Liver (tissue), 9 donors: ENCODE results near the gene CRYL1. TPM values are rescaled to one million over a fixed set of nuclear protein-coding genes. Genes with fewer than 3 reads are reported as not detected.
A peak's percentile ranks its signal among the peaks of the same experiment; 100 is the strongest.

Source experiments
- DNase-seq: peaks from one replicate; pipeline ENCODE4 v3.0.0-alpha.2; 2017; ENCODE audit warnings: low spot score
- H3K27ac ChIP-seq, 2 donors: one replicate each; pipeline ENCODE4 v1.7.0; 2013; ENCODE audit warnings: inconsistent platforms in 2 of 2, low read length in 2 of 2, control low read depth in 1 of 2, low read depth in 1 of 2, mild to moderate bottlenecking in 1 of 2
- H3K27me3 ChIP-seq, 4 donors: one replicate each; pipeline versions ENCODE4 v1.6.1 to v1.7.0; 2013; ENCODE audit warnings: low read length in 3 of 4, inconsistent platforms in 1 of 4, mild to moderate bottlenecking in 1 of 4, moderate library complexity in 1 of 4; ENCODE audit not compliant: control insufficient read depth in 4 of 4, insufficient read depth in 4 of 4
- H3K36me3 ChIP-seq, 4 donors: one replicate each; pipeline versions ENCODE4 v1.6.1 to v1.7.0; 2013; ENCODE audit warnings: low read length in 3 of 4, mild to moderate bottlenecking in 3 of 4, low read depth in 1 of 4, moderate library complexity in 1 of 4; ENCODE audit not compliant: control insufficient read depth in 4 of 4, insufficient read depth in 3 of 4
- H3K4me1 ChIP-seq, 4 donors: one replicate each; pipeline versions ENCODE4 v1.6.1 to v1.7.0; 2013; ENCODE audit warnings: low read length in 3 of 4, mild to moderate bottlenecking in 3 of 4, moderate library complexity in 1 of 4; ENCODE audit not compliant: control insufficient read depth in 4 of 4, insufficient read depth in 4 of 4
- H3K4me3 ChIP-seq, 3 donors: one replicate each; pipeline versions ENCODE4 v1.6.1 to v1.7.0; 2013; ENCODE audit warnings: low read length in 3 of 3, control low read depth in 1 of 3, low read depth in 1 of 3, mild to moderate bottlenecking in 1 of 3
- H3K9ac ChIP-seq, 2 donors: one replicate each; pipeline ENCODE4 v1.7.0; 2013; ENCODE audit warnings: low read length in 2 of 2, mild to moderate bottlenecking in 2 of 2, moderate library complexity in 2 of 2, control low read depth in 1 of 2, low read depth in 1 of 2
- H3K9me3 ChIP-seq, 4 donors: one replicate each; pipeline versions ENCODE4 v1.6.1 to v1.7.0; 2013; ENCODE audit warnings: low read length in 3 of 4; ENCODE audit not compliant: control insufficient read depth in 4 of 4
- ATF3 ChIP-seq: IDR thresholded peaks from 2 replicates; pipeline ENCODE4 v1.6.1; 2016; ENCODE audit warnings: antibody characterized with exemption
- CTCF ChIP-seq: fragments of 150-350 bp; IDR thresholded peaks from 2 replicates; pipeline ENCODE4 v1.5.1; 2017; ENCODE audit warnings: improper control_type of control experiment, low read depth, low read length; ENCODE audit not compliant: missing input control
- EGR1 ChIP-seq, 2 donors: IDR thresholded peaks; 2 replicates each; pipeline ENCODE4 v1.6.1; 2016 to 2018; ENCODE audit warnings: antibody characterized with exemption in 2 of 2, low read depth in 2 of 2
- FOXA1 ChIP-seq: IDR thresholded peaks from 2 replicates; pipeline ENCODE4 v1.6.1; 2016; ENCODE audit warnings: antibody characterized with exemption
- FOXA2 ChIP-seq: IDR thresholded peaks from 2 replicates; pipeline ENCODE4 v1.6.1; 2016; ENCODE audit warnings: antibody characterized with exemption
- GABPA ChIP-seq, 2 donors: IDR thresholded peaks in 1 of 2; conservative IDR thresholded peaks in 1 of 2; 2 replicates each; pipeline ENCODE4 v1.6.1; 2016; ENCODE audit warnings: antibody characterized with exemption in 2 of 2, mild to moderate bottlenecking in 1 of 2, moderate library complexity in 1 of 2
- HNF4A ChIP-seq, 2 donors: conservative IDR thresholded peaks; 2 replicates each; pipeline ENCODE4 v1.6.1; 2016; ENCODE audit warnings: antibody characterized with exemption in 2 of 2, mild to moderate bottlenecking in 2 of 2
- HNF4G ChIP-seq: IDR thresholded peaks from 2 replicates; pipeline ENCODE4 v1.6.1; 2016; ENCODE audit warnings: antibody characterized with exemption
- JUND ChIP-seq, 2 donors: IDR thresholded peaks; 2 replicates each; pipeline ENCODE4 v1.6.1; 2016; ENCODE audit warnings: antibody characterized with exemption in 2 of 2
- MAX ChIP-seq: IDR thresholded peaks from 2 replicates; pipeline ENCODE4 v1.6.1; 2016; ENCODE audit warnings: antibody characterized with exemption
- NR2F2 ChIP-seq: IDR thresholded peaks from 2 replicates; pipeline ENCODE4 v1.6.1; 2016; ENCODE audit warnings: antibody characterized with exemption
- RAD21 ChIP-seq, 2 donors: IDR thresholded peaks; 2 replicates each; pipeline ENCODE4 v1.6.1; 2016; ENCODE audit warnings: antibody characterized with exemption in 2 of 2, mild to moderate bottlenecking in 2 of 2
- REST ChIP-seq: IDR thresholded peaks from 2 replicates; pipeline ENCODE4 v1.6.1; 2016; ENCODE audit warnings: antibody characterized with exemption, mild to moderate bottlenecking
- RXRA ChIP-seq, 2 donors: IDR thresholded peaks; 2 replicates each; pipeline ENCODE4 v1.6.1; 2017 to 2018; ENCODE audit warnings: antibody characterized with exemption in 2 of 2, mild to moderate bottlenecking in 1 of 2
- SP1 ChIP-seq: IDR thresholded peaks from 2 replicates; pipeline ENCODE4 v1.6.1; 2018; ENCODE audit warnings: antibody characterized with exemption, mild to moderate bottlenecking
- TAF1 ChIP-seq: conservative IDR thresholded peaks from 2 replicates; pipeline ENCODE4 v1.6.1; 2016; ENCODE audit warnings: antibody characterized with exemption, mild to moderate bottlenecking
- YY1 ChIP-seq: IDR thresholded peaks from 2 replicates; pipeline ENCODE4 v1.6.1; 2016; ENCODE audit warnings: antibody characterized with exemption, mild to moderate bottlenecking
- ZBTB33 ChIP-seq: IDR thresholded peaks from 2 replicates; pipeline ENCODE4 v1.6.1; 2016; ENCODE audit warnings: antibody characterized with exemption
- WGBS: extraction: QIAGEN DNeasy Blood & Tissue Kit; methylation state at CpG from one replicate; pipeline ENCODE4 v1.1.7; 2013; 5-methylcytosine and 5-hydroxymethylcytosine counted together
- polyA plus RNA-seq, 2 donors: library from polyadenylated mRNA; stranded (reverse) in 1 of 2; unstranded in 1 of 2; fragments of 200-250 nt in 1 of 2; fragments of >200 nt in 1 of 2; fragmentation: Nextera tagmentation in 1 of 2; extraction: Ambion mirVana in 1 of 2; gene quantifications; one replicate each; pipeline versions ENCODE4 v1.2.1 to v1.2.3, GENCODE V29; 2013 to 2015
- total RNA-seq, 2 donors: library from RNA; depleted of rRNA; stranded (reverse); fragments of >200 nt; gene quantifications; one replicate each; pipeline ENCODE4 v1.2.3, GENCODE V29; 2014
- donor health status: healthy.
- donor health status: healthy.
- donor health status: healthy.
- donor health status: healthy.
- donor health status: healthy.

Gene CRYL1
- total and polyA plus RNA-seq, 4 donors = 87.8 to 179 (median 168) TPM

GRCh38 chr13:20519875-20520274 is 5.8 kb downstream of the CRYL1 start:
- Histone ChIP-seq H3K27ac (peak overlapping the region; percentile 88 to 89), H3K9ac (peak overlapping the region in 1 of 2 donors; percentile 49), H3K9me3 (no peaks in the 10 kb centered on the region), H3K4me3 (no peak overlapping the region), H3K36me3 (no peaks in the 10 kb centered on the region), H3K27me3 (no peaks in the 10 kb centered on the region), H3K4me1 (peaks cover 3 to 45% (median 31%) of the 10 kb centered on the region in 4 donors)
- TF ChIP-seq ZBTB33 = no peak
- TF ChIP-seq MAX = peak; percentile 88
- peak; percentile 89 for TF ChIP-seq YY1
- peak; percentile 17 for TF ChIP-seq FOXA2
- peak; percentile 99 for TF ChIP-seq RXRA (IDR thresholded peaks at IDR 0.05)
- TF ChIP-seq SP1 = peak; percentile 98
- TF ChIP-seq RAD21 (IDR thresholded peaks at IDR 0.05) = peak; percentile 32 to 54
- TF ChIP-seq ATF3 = no peak
- TF ChIP-seq EGR1 (IDR thresholded peaks at IDR 0.05; ENCODE audit: low read depth in 2 of 2) = peak; percentile 53 to 87
- TF ChIP-seq HNF4G = no peak
- TF ChIP-seq GABPA (IDR thresholded peaks at IDR 0.05 in 1 of 2, conservative IDR thresholded peaks at IDR 0.05 in 1 of 2) = no peak
- peak; percentile 88 for TF ChIP-seq REST
- peak in 1 of 2 donors; percentile 53 for TF ChIP-seq JUND (IDR thresholded peaks at IDR 0.05)
- TF ChIP-seq NR2F2 = no peak
- TF ChIP-seq TAF1 = no peak
- TF ChIP-seq CTCF = no peak
- peak; percentile 56 to 66 for TF ChIP-seq HNF4A (conservative IDR thresholded peaks at IDR 0.05)
- TF ChIP-seq FOXA1 = no peak
- WGBS = 26% methylated on average over 1 of the region's 1 CpG
- no peak for DNase-seq
